HG03039 (cell line): ENCODE results near the gene JAK1.
"Not testable (repeated sequence)": the region's sequence is repeated elsewhere in the genome, so short reads cannot be mapped to it uniquely, and the experiment has no call there.

Experiments used
- ATAC-seq: cut with Tn5 transposase; IDR thresholded peaks from one replicate; pipeline ENCODE4 v1.9.1; 2021; ENCODE audit warnings: mild to moderate bottlenecking, moderate library complexity; ENCODE audit not compliant: unreplicated experiment

Gene JAK1

DNA sequence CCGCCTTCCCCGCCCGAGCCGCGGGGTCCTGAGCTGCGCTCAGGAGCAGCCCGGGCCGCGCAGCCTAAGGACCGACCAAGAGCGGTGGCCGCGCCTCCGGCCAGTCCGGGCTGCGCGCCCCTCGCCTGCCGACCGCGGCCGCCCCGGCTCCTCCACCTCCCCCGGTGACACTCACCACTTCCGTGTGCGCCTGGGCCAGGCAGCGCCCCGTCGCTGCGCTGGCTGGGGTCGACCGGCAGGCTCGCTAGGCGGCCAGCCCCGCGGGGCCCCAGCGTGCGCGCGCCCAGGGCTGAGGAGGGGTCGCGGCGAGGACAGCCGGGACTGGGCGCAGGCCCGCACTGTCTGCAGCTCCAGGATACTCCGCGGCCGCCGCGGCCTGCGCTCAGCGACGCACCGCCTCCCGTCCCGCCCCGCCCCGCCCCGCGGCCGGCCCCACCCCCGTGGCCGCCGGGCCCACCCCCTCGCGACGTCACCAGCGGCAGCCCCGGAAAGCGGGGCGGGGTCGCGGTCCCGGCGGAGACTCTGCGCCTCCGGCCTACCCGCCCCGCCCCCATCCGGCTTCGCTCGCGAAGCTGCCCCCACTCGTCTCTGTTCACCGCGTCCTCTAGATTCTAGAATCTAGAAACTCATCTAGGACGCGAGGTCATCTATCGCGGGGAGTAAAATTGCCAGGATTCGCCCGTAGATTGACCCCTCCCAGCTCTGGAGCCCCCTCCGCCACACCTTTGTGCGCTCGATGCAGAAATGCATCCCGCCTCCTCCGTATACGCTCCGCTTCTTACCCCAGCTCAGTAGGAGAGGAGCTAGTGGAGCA, at the start of gene JAK1:
TSS of gene JAK1 (minus strand) at position 392 of the 814 bp plus-strand sequence. CDS start 80,285 bp downstream, outside the sequence.
- ATAC-seq, result peak; percentile 77

DNA sequence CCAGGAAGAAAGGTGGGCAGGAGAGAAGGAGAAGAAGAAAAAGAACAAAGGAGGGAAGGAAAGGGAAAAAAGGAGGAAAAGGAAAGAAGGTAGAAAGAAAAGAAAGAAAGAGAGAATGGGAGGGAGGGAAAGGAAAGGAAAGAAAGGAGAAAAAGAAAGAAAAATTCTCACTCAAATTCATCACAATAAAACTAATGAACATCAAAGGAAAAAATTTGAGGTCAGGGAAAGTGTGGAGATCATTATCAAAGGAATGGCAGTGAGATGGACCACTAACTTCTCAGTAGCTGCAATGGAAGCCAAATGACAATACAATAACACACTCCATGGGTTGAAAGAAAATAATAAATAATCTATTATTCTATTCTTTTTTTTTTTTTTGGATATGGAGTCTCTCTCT, 48.0 kb upstream of the JAK1 start:
- ATAC-seq, result no peak

DNA sequence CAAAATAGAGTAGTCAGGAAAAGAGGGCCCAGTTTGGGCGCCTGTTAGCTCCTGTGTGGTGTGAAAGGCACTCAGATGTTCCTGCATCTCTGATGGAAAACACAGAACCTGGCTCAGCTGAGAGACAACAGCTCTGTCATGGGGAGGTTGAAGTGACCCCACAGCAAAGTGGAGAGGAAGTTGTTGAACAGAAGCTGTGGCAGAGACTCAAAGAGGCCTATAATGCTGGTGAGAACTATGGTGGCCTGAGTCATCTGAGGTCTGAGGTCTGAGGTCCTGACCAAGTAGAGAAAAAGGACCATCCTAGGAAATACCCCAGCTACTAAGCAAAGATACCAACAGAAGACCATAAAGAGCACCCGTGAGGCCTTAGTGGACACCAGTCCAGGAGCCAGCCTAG, 45.6 kb upstream of the JAK1 start:
- no peak for ATAC-seq

DNA sequence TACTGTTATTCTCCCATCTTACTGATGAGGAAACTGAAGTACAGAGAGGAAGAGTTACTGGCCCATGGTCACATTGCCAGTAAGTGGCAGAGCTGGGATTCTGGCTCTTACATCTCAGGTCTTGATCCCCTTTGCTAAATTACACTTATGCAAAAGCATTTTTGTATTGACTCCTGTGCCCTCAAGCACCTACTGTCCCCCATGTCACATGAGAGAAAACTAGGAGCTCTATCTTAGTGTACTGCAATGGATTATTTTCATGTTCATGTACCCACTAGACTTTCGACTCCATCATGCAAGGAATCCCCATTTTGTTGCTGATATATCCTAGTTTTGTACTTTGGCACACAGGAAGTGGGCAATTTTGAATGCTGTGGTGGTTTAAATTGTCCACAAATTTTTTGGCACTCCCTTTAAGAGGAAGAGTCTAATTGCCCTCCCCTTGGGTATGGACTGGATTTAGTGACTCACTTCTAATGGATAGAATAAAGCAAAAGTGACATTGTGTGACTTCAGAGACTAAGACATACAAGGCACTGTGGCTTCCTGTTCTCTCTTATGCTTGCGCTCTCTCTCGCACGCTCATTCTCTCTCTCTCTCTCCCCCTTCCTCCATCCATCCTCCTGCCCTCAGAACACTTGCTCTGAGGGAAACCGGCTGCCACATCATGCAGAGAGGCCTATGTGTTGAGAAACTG, 43.5 kb upstream of the JAK1 start:
- no peak for ATAC-seq

DNA sequence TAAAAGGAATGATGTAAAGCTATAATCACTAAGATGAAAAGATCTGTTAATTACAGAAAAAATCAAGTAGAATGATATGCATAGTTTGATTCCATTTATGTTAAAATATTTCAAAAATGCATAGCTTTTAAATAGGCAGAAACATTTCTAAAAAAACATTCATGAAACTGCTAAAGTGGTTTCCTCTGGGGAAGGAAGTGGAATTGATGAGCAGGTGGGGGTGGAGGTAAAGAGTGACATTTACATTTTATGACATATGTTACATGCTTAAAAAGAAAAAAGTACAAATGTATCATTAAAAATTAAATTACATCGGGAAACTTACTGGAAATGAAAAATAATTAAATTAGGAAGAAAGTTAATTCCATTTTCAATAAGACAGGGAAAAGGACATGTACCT, 42.8 kb upstream of the JAK1 start:
- no peak for ATAC-seq

GRCh38 chr1:65006806-65007205, 40.5 kb upstream of the JAK1 start:
- no peak for ATAC-seq

- no peak for ATAC-seq
These were observed 36.9 kb upstream of the JAK1 start for GRCh38 chr1:65003316-65003664.

- ATAC-seq, result peak; percentile 71
These were observed 36.4 kb upstream of the JAK1 start for GRCh38 chr1:65002508-65003315.

DNA sequence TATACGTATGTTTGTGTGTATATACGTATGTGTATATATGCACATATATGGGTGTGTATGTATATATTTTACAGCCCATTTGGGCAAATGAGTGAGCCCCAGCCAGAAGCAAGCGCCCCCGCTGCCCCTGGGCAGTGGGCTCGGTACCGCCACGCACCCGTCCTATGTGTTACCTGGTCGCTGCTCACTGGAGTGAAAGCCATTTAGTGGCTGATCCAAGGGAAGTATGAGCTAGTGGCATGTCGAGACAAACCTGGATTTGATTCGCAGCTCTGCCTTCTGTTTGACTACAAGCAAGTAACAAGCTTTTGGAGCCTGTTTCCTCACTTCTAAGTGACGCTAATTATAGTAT, 35.8 kb upstream of the JAK1 start:
- ATAC-seq, result peak; percentile 13

GRCh38 chr1:65001231-65001792, 35.0 kb upstream of the JAK1 start:
- ATAC-seq, result no peak

DNA sequence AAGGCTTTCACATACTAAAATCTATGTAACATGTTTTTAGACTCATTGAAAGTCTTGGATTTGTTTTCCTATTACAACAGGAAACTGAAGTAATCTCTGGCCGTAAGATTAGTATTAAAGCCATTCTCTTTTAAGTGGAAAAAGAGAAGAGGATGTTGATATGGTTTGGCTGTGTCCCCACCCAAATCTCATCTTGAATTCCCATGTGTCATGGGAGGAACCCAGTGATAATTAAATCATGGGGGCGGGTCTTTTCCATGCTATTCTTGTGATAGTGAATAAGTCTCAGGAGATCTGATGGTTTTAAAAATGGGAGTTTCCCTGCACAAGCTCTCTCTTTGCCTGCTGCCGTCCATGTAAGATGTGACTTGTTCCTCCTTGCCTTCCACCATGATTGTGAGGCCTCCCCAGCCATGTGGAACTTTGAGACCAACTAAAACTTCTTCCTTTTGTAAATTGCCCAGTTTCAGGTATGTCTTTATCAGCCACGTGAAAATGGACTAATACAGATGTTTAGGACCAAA, 32.1 kb upstream of the JAK1 start:
- not testable (repeated sequence) for ATAC-seq

- no peak for ATAC-seq
These were observed 30.4 kb upstream of the JAK1 start for GRCh38 chr1:64996541-64997257.

GRCh38 chr1:64995316-64995715, 29.0 kb upstream of the JAK1 start:
- no peak for ATAC-seq

DNA sequence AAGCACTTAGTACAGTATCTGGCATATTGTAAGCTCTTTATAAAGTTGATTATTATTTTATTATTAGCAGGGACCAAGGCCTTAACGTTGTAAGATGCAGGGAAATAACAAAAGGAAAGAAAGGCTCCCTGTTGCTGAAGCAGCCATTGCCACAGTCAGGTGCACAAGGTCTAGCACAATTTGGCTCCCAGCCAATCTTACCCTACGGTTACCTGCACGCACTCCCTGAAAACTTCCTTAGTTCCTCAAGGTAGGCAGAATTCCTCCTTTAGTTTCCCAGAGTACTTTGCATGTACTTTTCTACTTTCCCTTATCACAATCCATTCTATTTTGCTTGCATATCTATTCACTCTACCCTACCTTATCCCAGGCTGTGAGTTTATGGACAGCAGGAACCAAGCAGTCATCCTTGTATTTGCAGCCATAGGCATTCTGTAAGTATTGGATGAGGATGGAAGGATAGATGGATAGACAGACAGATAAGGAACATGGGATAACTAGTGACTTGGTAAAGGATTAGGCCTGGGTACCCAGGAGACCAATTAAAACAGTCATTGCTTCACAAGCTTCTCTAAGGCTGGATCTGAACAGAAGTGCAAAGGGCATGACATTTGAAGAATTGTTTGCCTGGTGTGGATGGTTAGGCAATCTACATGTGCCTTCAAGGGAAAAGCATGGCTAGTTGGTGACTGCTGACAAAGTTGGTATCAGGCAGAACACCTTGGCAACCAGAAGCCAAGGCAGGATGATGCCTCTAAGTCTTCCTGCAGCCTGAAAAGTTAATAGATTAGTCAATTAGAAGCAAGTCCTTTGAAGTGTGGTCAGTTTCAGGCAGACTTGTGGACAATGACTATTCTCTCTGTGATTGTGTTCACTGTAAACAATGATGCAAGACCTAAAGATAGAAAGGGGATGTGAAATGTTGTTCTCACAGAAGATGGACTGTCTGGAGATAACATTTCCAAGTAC, 20.8 kb upstream of the JAK1 start:
- ATAC-seq, result peak; percentile 95

GRCh38 chr1:64984737-64985136, 18.4 kb upstream of the JAK1 start:
- ATAC-seq, result no peak

- no peak for ATAC-seq
These were observed 17.8 kb upstream of the JAK1 start for GRCh38 chr1:64984106-64984505.

DNA sequence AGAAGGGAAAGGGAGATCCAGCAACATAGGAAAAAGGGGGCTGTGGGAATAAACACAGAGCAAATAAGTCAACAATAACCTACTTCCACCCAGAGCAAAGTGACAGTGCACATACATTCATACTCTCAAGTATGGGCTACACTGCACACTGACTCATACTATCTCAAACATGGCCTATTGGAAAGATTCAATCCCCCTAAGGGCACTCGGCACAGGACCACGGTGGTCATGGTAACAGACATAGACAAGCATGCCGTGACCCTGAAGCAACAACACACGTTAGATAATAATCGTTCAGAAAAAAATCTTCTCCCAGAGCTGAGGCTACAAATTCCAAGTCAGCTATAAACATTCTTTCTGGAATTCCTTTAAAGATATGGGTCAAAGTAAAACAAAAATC, 16.8 kb upstream of the JAK1 start:
- no peak for ATAC-seq

DNA sequence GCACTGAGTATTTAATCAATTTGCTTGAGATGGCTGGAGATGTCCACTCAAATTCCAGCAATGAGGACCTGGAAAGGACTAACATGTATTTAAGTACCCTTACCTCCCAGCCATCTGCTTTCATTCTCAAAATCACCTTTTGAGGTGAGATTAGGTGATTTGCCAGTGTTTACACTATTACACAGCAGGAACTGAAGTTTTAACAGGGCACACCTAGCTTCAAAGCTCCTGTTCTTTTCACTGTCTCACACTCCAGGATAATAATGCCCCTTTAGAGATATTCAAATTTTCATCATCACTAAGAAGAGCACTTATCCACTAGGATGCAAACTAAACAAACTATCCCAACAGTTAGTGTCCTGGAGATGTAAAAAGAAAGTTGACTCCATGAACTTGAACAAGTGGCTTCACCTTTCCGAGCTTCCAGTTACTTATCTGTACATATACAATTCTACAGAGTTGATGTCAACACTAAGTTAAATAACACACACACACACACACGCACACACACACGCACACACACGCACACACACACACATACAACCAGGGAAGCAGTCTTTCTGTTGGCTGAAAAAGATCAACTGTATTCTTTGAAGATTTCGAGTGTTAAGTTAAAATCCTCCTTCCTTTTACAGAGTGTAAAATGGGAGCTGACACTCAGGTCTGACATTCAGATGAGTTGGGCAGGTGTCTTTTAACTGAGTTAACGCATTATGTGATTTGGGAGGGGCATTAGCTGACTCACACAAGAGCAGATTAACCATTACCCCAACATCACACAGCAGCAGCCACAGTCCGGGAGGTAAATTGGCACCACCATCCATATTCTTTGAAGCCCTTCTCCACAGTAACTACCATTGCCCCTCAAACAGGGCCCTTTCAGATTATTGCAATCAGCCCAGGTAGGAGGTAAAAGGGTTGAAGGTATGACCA, 15.5 kb upstream of the JAK1 start:
- ATAC-seq, result no peak
